Activated effector memory CD4-positive, alpha-beta T cell treated with anti-CD3 and anti-CD28 coated beads, Interleukin-2, amount 50 U/mL, for 16 hours (primary cell): Measurements from ENCODE around the gene DNAJC4.
A peak's percentile ranks its signal among the peaks of the same experiment; 100 is the strongest.

Experiments
- DNase-seq: peaks from one replicate; pipeline ENCODE4 v3.0.0-alpha.2; 2020

Gene DNAJC4

GRCh38 chr11:64261556-64262080, 31.3 kb downstream of the DNAJC4 start:
- no peak for DNase-seq

GRCh38 chr11:64262271-64263002, 32.1 kb downstream of the DNAJC4 start:
- DNase-seq = no peak

GRCh38 chr11:64263021-64263946, 32.9 kb downstream of the DNAJC4 start:
- no peak for DNase-seq

GRCh38 chr11:64263947-64264317, 33.6 kb downstream of the DNAJC4 start:
- DNase-seq = no peak

GRCh38 chr11:64264371-64264852, 34.1 kb downstream of the DNAJC4 start:
- no peak for DNase-seq

- no peak for DNase-seq
These were observed 35.1 kb downstream of the DNAJC4 start for GRCh38 chr11:64265176-64266160.

- DNase-seq = no peak
These were observed 36.0 kb downstream of the DNAJC4 start for GRCh38 chr11:64266339-64266738.

- no peak for DNase-seq
These were observed 37.0 kb downstream of the DNAJC4 start for GRCh38 chr11:64267207-64267945.

- no peak for DNase-seq
These were observed 37.9 kb downstream of the DNAJC4 start for GRCh38 chr11:64268025-64268892.

GRCh38 chr11:64268893-64269539, 38.7 kb downstream of the DNAJC4 start:
- DNase-seq = peak; percentile 84

- DNase-seq = peak; percentile 100
These were observed 39.3 kb downstream of the DNAJC4 start for GRCh38 chr11:64269540-64270220.

- no peak for DNase-seq
These were observed 44.9 kb downstream of the DNAJC4 start for GRCh38 chr11:64275031-64275800.

- no peak for DNase-seq
These were observed 45.5 kb downstream of the DNAJC4 start for GRCh38 chr11:64275841-64276240.

GRCh38 chr11:64276653-64277431, 46.5 kb downstream of the DNAJC4 start:
- no peak for DNase-seq

- no peak for DNase-seq
These were observed 48.3 kb downstream of the DNAJC4 start for GRCh38 chr11:64278576-64279190.

- DNase-seq = no peak
These were observed 51.8 kb downstream of the DNAJC4 start for GRCh38 chr11:64281957-64282770.
